Brain microvascular endothelial cell (primary cell): ENCODE measurements around the gene ECI1.

Source experiments
- DNase-seq: peaks from one replicate; pipeline ENCODE4 v3.0.0-alpha.2; 2020
- H3K27ac ChIP-seq: fragments of 250-450 bp; sonication (Bioruptor Pico); 2 replicates; pipeline ENCODE4 v1.5.1; 2020; ENCODE audit warnings: mild to moderate bottlenecking, moderate library complexity
- H3K27me3 ChIP-seq: fragments of 250-450 bp; sonication (Bioruptor Pico); replicated peaks from 2 replicates; pipeline ENCODE4 v1.5.1; 2020; ENCODE audit warnings: mild to moderate bottlenecking
- H3K36me3 ChIP-seq: fragments of 250-450 bp; sonication (Bioruptor Pico); replicated peaks from 2 replicates; pipeline ENCODE4 v1.5.1; 2020; ENCODE audit warnings: mild to moderate bottlenecking
- H3K4me3 ChIP-seq: 2 replicates; pipeline ENCODE4 v1.5.1; 2011; ENCODE audit warnings: low read depth, mild to moderate bottlenecking, control low read depth, low read length, moderate library complexity
- CTCF ChIP-seq: IDR thresholded peaks from 2 replicates; pipeline ENCODE4 v1.5.1; 2011; ENCODE audit warnings: low read depth, mild to moderate bottlenecking, moderate library complexity, low read length, control low read depth, inconsistent platforms; ENCODE audit errors: missing control alignments
- in situ Hi-C: cut with HindIII; loops from 2 replicates; pipeline ENCODE4 v1.10.0; 2017; ENCODE audit warnings: low sequenced_read_pairs, low pct_ligation_motif_present

Gene ECI1

GRCh38 chr16:2208772-2209171 is 42.6 kb downstream of the ECI1 start:
- Histone ChIP-seq H3K27me3 (no peaks in the 10 kb centered on the region), H3K4me3 (no peak overlapping the region), H3K36me3 (peaks cover 22% of the 10 kb centered on the region), H3K27ac (no peak overlapping the region)
- no peak for DNase-seq
- no peak for TF ChIP-seq CTCF
- in situ Hi-C loops = no loop called here

GRCh38 chr16:2208308-2208707 is 43.1 kb downstream of the ECI1 start:
- no peaks in the 10 kb centered on the region for H3K27me3 ChIP-seq
- TF ChIP-seq CTCF = no peak
- in situ Hi-C loops = no loop called here
- H3K27ac ChIP-seq = no peak overlapping the region
- no peak overlapping the region for H3K4me3 ChIP-seq
- peaks cover 22% of the 10 kb centered on the region for H3K36me3 ChIP-seq
- no peak for DNase-seq

GRCh38 chr16:2207872-2208271 is 43.5 kb downstream of the ECI1 start:
- no peaks in the 10 kb centered on the region for H3K27me3 ChIP-seq
- H3K36me3 ChIP-seq = peaks cover 22% of the 10 kb centered on the region
- in situ Hi-C loops = no loop called here
- no peak for TF ChIP-seq CTCF
- DNase-seq = no peak
- H3K4me3 ChIP-seq = no peak overlapping the region
- H3K27ac ChIP-seq = no peak overlapping the region

- H3K4me3 ChIP-seq = no peak overlapping the region
- H3K36me3 ChIP-seq = peaks cover 22% of the 10 kb centered on the region
- H3K27ac ChIP-seq = no peak overlapping the region
- DNase-seq = no peak
- TF ChIP-seq CTCF = no peak
- in situ Hi-C loops = no loop called here
- H3K27me3 ChIP-seq = no peaks in the 10 kb centered on the region
Measured at GRCh38 chr16:2206780-2207433, 44.5 kb downstream of the ECI1 start.

GRCh38 chr16:2206420-2206779 is 45.0 kb downstream of the ECI1 start:
- no peak overlapping the region for H3K27ac ChIP-seq
- no peaks in the 10 kb centered on the region for H3K27me3 ChIP-seq
- H3K36me3 ChIP-seq = peaks cover 22% of the 10 kb centered on the region
- DNase-seq = no peak
- H3K4me3 ChIP-seq = peak overlapping the region; percentile 97
- TF ChIP-seq CTCF = no peak
- in situ Hi-C loops = no loop called here

- H3K27me3 ChIP-seq = no peaks in the 10 kb centered on the region
- in situ Hi-C loops = no loop called here
- no peak for TF ChIP-seq CTCF
- peak overlapping the region; percentile 94 for H3K27ac ChIP-seq
- H3K4me3 ChIP-seq = peak overlapping the region; percentile 97
- peaks cover 22% of the 10 kb centered on the region for H3K36me3 ChIP-seq
- DNase-seq = no peak
Measured at GRCh38 chr16:2205967-2206313, 45.4 kb downstream of the ECI1 start.
